HG03575 (cell line): Measurements from ENCODE around the gene SMTN.

Experiments
- ATAC-seq: cut with Tn5 transposase; IDR thresholded peaks from one replicate; pipeline ENCODE4 v1.9.1; 2021; ENCODE audit not compliant: unreplicated experiment, insufficient number of reproducible peaks, low FRiP score; ENCODE audit errors: extremely low read depth

Gene SMTN

GRCh38 chr22:31121403-31121802 is 40.3 kb downstream of the SMTN start:
- no peak for ATAC-seq

GRCh38 chr22:31122196-31122531 is 41.0 kb downstream of the SMTN start:
- ATAC-seq: no peak

- ATAC-seq: no peak
Observed at GRCh38 chr22:31122532-31123291, 41.6 kb downstream of the SMTN start, which contains the start of gene INPP5J. Gene INPP5J, plus strand, starts transcription at chr22:31122966. Its CDS starts 49 bp downstream, at chr22:31123015.

DNA sequence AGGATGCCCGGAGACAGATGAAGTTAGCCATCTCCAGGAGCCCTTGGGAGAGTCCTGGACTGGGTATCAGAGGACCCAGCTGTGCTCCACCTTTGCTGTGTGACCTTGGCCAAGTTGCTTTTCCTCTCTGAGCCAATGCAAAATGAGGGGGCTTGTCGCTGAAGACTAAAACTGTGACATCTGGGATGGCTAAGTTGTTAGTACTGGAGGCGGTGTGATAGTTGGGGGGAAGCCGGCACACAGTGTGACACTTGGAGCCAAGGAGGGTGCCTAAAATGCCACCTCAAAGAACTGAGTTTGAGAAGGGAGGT is 42.1 kb downstream of the SMTN start:
- ATAC-seq: no peak

- no peak for ATAC-seq
Observed at GRCh38 chr22:31124290-31124689, 43.2 kb downstream of the SMTN start.

GRCh38 chr22:31124811-31125465 is 43.8 kb downstream of the SMTN start:
- ATAC-seq: no peak

- ATAC-seq: no peak
Observed at GRCh38 chr22:31125521-31126117, 44.5 kb downstream of the SMTN start.

- no peak for ATAC-seq
Observed at GRCh38 chr22:31126128-31126868, 45.2 kb downstream of the SMTN start.

DNA sequence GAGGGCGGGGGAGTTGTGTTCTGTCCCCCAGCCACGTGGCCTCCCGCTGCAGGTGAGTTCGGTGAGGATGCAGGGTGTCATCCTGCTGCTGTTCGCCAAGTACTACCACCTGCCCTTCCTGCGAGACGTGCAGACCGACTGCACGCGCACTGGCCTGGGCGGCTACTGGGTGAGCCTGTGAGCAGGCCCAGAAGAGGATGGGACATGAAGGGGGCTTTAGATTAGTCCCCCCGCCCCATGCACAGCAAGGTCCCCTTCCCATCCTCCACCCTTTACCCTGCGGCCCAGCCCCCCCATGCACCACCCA is 45.7 kb downstream of the SMTN start:
- ATAC-seq: no peak

DNA sequence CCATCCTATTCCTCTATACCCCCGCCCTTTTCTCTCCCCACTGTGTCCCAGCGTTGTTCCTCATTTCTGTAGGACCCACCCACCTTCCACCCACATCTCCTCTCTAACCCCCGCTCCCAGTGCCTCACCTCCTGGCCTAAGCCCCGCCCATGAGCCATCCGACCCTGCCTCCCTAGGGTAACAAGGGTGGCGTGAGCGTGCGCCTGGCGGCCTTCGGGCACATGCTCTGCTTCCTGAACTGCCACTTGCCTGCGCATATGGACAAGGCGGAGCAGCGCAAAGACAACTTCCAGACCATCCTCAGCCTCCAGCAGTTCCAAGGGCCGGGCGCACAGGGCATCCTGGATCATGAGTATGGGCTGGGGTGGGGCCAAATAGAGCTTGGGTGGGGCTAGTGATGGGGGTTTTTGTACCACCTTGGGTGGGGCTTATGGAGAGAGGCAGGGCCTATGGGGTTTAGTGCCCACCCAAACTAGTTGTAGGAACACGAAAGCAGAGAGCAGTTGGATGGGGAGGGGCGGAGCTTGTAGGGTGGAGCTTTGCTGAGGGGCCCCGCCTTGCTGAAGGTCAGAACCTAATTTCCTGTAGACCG is 46.2 kb downstream of the SMTN start:
- no peak for ATAC-seq

DNA sequence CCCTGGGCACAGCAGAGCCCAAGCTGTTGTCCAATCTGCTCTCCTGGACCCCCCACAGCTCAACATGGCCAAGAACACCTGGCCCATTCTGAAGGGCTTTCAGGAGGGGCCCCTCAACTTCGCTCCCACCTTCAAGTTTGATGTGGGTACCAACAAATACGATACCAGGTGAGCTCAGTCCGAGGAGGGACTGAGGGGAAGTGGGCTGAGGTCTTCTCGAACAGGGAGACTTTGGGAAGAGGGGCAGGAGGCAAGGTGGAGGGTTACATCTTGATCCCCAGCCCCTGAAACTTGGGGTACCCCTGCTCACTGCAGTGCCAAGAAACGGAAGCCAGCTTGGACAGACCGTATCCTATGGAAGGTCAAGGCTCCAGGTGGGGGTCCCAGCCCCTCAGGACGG is 47.0 kb downstream of the SMTN start:
- ATAC-seq: no peak

DNA sequence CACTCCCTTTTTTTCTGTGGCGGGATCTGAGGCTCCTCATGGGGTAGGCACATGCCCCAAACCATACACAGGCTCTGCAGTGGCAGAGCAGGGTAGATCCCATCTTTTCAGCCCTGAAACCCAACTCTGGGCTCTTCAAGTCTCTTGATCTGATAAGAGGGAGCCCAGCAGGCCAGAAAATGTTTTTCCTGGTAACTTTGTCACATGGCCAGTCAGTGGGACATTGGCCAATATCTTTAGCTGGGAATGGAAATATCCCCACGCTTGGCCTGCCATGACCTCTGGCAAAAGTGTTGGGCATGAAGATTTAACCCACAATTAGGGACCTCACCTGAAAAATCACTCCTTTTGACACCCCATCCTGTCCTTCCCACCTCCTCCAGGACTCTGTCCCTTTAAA is 49.8 kb downstream of the SMTN start:
- ATAC-seq: no peak

GRCh38 chr22:31133911-31134310 is 52.8 kb downstream of the SMTN start:
- ATAC-seq: no peak

- ATAC-seq: no peak
Observed at GRCh38 chr22:31134688-31135087, 53.6 kb downstream of the SMTN start.

GRCh38 chr22:31135706-31136105 is 54.6 kb downstream of the SMTN start:
- ATAC-seq: no peak

- ATAC-seq: no peak
Observed at GRCh38 chr22:31136155-31136554, 55.0 kb downstream of the SMTN start.

- ATAC-seq: no peak
Observed at GRCh38 chr22:31136711-31137110, 55.6 kb downstream of the SMTN start.

DNA sequence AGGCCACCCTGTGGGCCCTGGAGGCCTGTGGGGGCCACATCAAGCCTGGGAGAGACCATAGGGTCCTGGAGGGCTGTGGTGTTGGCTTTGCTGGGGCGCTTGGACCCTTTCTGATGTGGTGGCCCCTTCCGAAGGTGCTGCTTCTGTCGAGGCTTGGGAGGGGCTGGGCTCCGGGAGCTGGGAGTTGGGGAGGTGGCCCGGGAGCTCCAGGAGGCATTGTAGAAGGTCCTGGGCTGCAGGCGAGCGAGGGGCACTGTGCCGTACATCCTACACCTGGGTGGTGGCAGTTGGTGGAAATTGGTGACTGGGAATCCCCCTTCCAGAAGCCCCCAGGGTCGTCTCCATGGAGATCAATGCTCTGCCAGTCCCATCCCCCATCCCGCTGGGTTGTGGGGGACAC is 56.6 kb downstream of the SMTN start:
- ATAC-seq: no peak

- no peak for ATAC-seq
Observed at GRCh38 chr22:31138126-31138525, 57.0 kb downstream of the SMTN start.

GRCh38 chr22:31139066-31139465 is 57.9 kb downstream of the SMTN start:
- no peak for ATAC-seq
